ENCODE results near the gene DOCK1. TPM values are rescaled to one million over a fixed set of nuclear protein-coding genes. Genes with fewer than 3 reads are reported as not detected.

The DOCK1 gene
- total RNA-seq, 4 donors from 2014 or later, result 4.3 to 6.0 (median 4.8) TPM

GRCh38 chr10:126906704-126907422 lies 1.6 kb downstream of the DOCK1 start:
- ATAC-seq, result no peak
- Histone ChIP-seq H3K4me1 (peaks cover 2 to 5% of the 10 kb centered on the region in 2 donors), H3K27me3 (peaks cover 0 to 9% (median 8%) of the 10 kb centered on the region in 3 donors), H3K36me3 (no peaks in the 10 kb centered on the region), H3K27ac (peak overlapping the region in 3 of 4 donors; percentile 71 to 76 (median 73)), H3K9me3 (no peaks in the 10 kb centered on the region), H3K4me3 (peak overlapping the region; percentile 54 to 71 (median 66))
- no peak for TF ChIP-seq POLR2A (IDR thresholded peaks at IDR 0.05)
- no peak for TF ChIP-seq CTCF (IDR thresholded peaks at IDR 0.05 in 4 of 5, conservative IDR thresholded peaks at IDR 0.05 in 1 of 5)
- DNase-seq, result no peak
- intact Hi-C loops (cut with DNase I; ENCODE audit: low total_unique reads), result no loop called here
- in situ Hi-C loops (cut with MboI; ENCODE audit: low sequenced_read_pairs in 4 of 4), result no loop called here

- intact Hi-C loops (cut with DNase I; ENCODE audit: low total_unique reads), result no loop called here
- H3K4me1 ChIP-seq, result peaks cover 2 to 5% of the 10 kb centered on the region in 2 donors
- TF ChIP-seq POLR2A (IDR thresholded peaks at IDR 0.05) (no peak), CTCF (IDR thresholded peaks at IDR 0.05 in 4 of 5, conservative IDR thresholded peaks at IDR 0.05 in 1 of 5) (no peak)
- H3K9me3 ChIP-seq, result no peaks in the 10 kb centered on the region
- in situ Hi-C loops (cut with MboI; ENCODE audit: low sequenced_read_pairs in 4 of 4), result no loop called here
- DNase-seq (no peak), ATAC-seq (no peak)
- H3K27me3 ChIP-seq, result peaks cover 0 to 9% (median 8%) of the 10 kb centered on the region in 3 donors
- peak overlapping the region in 1 of 4 donors; percentile 37 for H3K27ac ChIP-seq
- no peaks in the 10 kb centered on the region for H3K36me3 ChIP-seq
- no peak overlapping the region for H3K4me3 ChIP-seq
Observed at GRCh38 chr10:126907423-126907970, 2.3 kb downstream of the DOCK1 start.

DNA sequence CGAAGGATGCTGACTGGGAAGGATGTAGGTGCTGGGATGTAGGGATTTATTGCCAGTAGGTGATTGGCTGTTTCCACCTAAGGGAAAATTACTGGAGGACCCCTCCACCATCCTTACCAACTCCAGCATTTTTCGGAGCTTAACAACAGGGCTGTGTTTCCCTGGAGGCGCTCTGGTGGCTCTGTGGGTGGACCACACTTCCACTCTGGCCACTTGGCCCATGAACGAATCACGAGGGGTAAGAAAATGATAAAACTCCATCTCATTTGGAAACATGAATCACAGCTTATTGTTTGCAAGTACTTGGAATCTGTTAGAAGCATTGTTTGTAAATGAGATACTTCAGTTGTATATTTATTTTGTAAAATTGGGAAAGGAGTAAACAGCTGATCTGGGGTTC lies 3.0 kb downstream of the DOCK1 start:
- in situ Hi-C loops (cut with MboI; ENCODE audit: low sequenced_read_pairs in 4 of 4), result no loop called here
- ATAC-seq (peak in 1 of 2 donors; percentile 24), DNase-seq (no peak)
- peak overlapping the region in 3 of 4 donors; percentile 14 to 52 (median 37) for H3K27ac ChIP-seq
- H3K4me1 ChIP-seq, result peaks cover 2 to 5% of the 10 kb centered on the region in 2 donors
- no peak overlapping the region for H3K4me3 ChIP-seq
- H3K27me3 ChIP-seq, result peaks cover 0 to 9% (median 8%) of the 10 kb centered on the region in 3 donors
- TF ChIP-seq POLR2A (IDR thresholded peaks at IDR 0.05) (no peak), CTCF (IDR thresholded peaks at IDR 0.05 in 4 of 5, conservative IDR thresholded peaks at IDR 0.05 in 1 of 5) (no peak)
- no peaks in the 10 kb centered on the region for H3K9me3 ChIP-seq
- intact Hi-C loops (cut with DNase I; ENCODE audit: low total_unique reads), result no loop called here
- H3K36me3 ChIP-seq, result no peaks in the 10 kb centered on the region

DNA sequence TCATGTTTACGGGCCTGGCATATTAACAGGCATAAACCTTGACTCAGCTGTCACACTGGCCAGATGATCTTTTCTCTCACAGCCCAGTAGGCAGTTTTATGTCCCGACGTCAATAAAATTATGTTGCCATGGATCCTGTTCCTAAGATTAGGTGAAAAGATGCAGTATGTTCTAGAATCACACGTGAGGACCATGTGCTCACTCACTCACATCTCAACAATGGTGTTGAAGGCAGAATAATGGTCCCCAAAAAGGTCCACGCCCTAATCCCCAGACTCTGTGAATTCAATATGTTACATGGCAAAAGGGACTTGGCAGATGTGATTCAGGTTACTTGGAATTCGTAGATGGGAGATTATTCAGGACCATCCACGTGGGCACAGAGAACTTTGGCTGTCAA lies 3.5 kb downstream of the DOCK1 start:
- ATAC-seq (no peak), DNase-seq (no peak)
- in situ Hi-C loops (cut with MboI; ENCODE audit: low sequenced_read_pairs in 4 of 4) (no loop called here), intact Hi-C loops (cut with DNase I; ENCODE audit: low total_unique reads) (no loop called here)
- Histone ChIP-seq H3K36me3 (no peaks in the 10 kb centered on the region), H3K4me3 (no peak overlapping the region), H3K27ac (peak overlapping the region in 3 of 4 donors; percentile 14 to 52 (median 32)), H3K27me3 (peaks cover 0 to 9% (median 8%) of the 10 kb centered on the region in 3 donors), H3K9me3 (no peaks in the 10 kb centered on the region), H3K4me1 (peaks cover 2 to 5% of the 10 kb centered on the region in 2 donors)
- no peak for TF ChIP-seq CTCF (IDR thresholded peaks at IDR 0.05 in 4 of 5, conservative IDR thresholded peaks at IDR 0.05 in 1 of 5)

Measured in gastrocnemius medialis (tissue), 4 donors.